HG02798 (cell line): Measurements from ENCODE around the gene ATP13A3.

Source experiments
- ATAC-seq: cut with Tn5 transposase; IDR thresholded peaks from one replicate; pipeline ENCODE4 v1.9.1; 2021; ENCODE audit warnings: mild to moderate bottlenecking; ENCODE audit not compliant: unreplicated experiment, poor library complexity

Gene ATP13A3

GRCh38 chr3:194399166-194399565 lies 87.6 kb downstream of the ATP13A3 start, which contains the start of gene GP5:
Gene GP5, minus strand, starts transcription at chr3:194399266. Its CDS starts 984 bp downstream, at chr3:194398282.
- ATAC-seq, result no peak

GRCh38 chr3:194397757-194398312 lies 89.0 kb downstream of the ATP13A3 start:
- no peak for ATAC-seq

- ATAC-seq, result no peak
These were observed 89.7 kb downstream of the ATP13A3 start for GRCh38 chr3:194396859-194397756.

- no peak for ATAC-seq
These were observed 90.3 kb downstream of the ATP13A3 start for GRCh38 chr3:194396539-194396858.

DNA sequence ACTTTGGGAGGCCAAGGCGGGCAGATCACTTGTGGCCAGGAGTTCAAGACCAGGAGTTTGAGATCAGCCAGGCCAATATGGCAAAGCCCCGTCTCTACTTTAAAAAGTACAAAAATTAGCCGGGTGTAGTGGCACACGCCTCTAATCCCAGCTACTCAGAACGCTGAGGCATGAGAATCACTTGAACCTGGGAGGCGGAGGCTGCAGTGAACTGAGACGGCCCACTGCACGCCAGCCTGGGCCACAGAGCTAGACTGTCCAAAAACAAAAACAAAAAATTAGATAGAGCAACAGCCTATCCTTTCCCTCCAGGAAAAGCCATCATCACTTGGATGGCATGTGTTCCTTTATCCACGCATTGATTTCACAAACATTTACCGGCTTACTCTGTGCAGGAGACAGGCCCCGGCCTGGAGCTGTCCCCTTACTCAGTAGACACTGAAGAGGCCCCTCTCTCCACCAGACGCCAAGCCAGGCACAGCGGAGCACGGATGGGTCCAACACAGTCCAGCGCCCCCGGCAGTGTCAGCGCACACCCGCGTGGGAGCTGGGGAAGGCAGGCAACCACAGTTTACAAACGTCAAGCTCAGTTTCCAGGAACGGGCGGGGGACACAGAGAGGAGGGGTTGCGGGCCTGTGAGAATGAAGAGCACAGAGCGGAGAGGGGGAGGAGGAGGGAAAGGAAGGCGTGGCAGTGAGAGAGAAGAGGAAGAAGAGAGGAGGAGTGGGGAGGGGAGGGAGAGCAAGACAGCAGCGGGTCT lies 90.8 kb downstream of the ATP13A3 start:
- no peak for ATAC-seq

GRCh38 chr3:194395212-194395611 lies 91.6 kb downstream of the ATP13A3 start:
- ATAC-seq, result no peak

GRCh38 chr3:194392576-194392975 lies 94.2 kb downstream of the ATP13A3 start:
- ATAC-seq, result no peak

GRCh38 chr3:194390835-194391234 lies 96.0 kb downstream of the ATP13A3 start:
- ATAC-seq, result no peak

DNA sequence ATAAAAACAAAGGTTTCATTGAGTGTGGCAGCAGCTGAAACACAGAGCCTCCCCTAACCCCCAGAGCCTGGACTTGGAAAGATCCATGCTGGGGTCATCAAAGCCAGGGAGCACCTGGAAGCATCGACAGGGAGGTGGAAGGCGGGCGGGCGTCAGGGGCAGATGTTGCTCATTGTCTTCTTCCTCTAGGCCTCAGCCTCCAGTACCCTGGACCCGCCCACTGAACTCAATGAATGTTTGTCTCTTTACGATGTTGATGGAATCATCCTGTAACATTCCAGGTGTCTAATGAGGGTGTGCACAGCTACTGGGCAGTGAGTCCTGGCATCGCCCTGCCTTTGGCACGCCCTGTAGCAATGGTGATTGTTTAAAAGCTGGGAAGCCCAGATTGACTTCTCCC lies 97.5 kb downstream of the ATP13A3 start:
- no peak for ATAC-seq

DNA sequence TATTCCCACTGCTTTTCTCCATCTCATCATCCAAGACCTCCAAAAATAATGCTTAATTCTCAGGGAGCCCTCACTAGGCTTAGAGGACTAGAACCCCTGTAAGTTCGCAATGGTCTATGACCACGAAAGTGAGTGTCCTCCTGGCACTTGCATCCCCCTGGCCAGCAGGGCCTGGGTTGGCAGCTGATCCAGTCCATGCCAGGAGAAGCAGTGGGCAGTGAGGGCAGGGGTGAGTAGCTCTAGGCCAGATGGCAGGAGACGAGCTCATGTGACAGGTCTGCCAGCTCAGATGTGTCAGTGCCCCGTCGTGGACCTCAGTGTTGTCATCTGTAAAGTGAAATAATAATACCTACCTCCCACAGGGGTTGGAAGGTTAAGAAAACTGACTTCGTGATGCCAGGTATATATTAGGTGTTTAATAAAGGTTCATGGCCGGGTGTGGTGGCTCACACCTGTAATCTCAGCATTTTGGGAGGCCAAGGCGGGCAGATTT lies 98.8 kb downstream of the ATP13A3 start:
- ATAC-seq, result no peak

DNA sequence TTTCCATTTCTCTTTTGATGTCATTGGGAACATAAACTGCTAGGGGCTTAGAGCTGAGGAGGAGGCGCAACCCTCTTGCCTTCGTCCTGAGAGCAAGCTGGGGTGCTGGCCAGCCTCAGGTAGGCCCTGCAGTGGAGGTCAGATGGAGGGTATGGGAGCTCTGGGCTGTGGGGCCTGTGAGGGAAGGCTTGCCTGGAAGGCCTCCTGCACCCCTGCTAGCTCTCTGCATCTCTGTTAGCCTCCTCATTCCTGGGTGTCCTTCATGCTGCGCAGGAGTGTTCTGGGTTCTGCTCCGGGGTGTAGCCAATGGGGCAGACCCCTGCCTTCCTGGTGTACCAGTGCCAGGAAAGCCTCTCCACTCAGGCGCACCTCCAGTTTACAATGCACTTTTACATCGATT lies 99.5 kb downstream of the ATP13A3 start:
- ATAC-seq, result no peak

DNA sequence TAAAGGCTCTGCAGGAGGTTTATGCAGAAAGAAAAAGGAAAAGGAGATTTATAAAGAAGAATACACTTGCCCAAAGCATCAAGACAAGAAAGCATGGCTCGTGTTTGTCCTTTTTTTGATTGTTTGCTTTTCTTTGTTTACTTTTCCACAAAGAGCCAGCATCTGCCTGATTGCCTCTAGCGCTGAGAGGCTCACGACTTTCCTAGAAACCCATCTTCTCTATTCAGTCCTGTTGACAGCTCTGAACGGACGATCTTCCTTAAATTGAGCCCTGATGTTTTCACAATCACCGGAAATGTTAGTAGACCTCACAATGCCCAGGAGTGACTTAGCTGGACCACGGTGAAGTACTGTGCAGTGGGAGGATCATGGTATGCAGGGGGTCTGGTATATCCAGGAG lies 100.2 kb downstream of the ATP13A3 start:
- ATAC-seq, result no peak

GRCh38 chr3:194386066-194386465 lies 100.7 kb downstream of the ATP13A3 start:
- ATAC-seq, result no peak

DNA sequence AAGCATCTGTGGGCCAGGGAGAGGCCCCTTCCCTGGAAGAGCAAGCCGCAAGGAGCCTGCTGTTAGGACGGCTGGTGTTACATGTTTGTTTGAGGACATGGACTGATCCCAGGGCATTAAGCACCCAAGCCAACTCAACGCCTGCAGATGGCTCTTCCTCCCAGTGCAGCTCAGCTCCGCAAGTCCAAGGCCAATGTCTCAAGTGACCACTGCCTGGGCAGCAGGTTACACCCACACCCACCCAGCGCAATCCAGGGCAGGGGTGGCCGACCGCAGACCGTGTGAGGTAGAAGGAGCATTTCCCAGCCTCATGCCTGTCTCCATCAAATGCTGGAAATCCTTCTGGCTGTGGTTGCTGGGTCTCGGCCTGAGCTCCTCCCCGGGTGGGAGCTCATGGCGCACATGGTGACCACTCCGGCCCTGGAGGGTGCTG lies 102.2 kb downstream of the ATP13A3 start:
- ATAC-seq, result no peak

GRCh38 chr3:194384156-194384555 lies 102.6 kb downstream of the ATP13A3 start:
- ATAC-seq, result no peak

- no peak for ATAC-seq
These were observed 103.4 kb downstream of the ATP13A3 start for GRCh38 chr3:194383276-194383940.

DNA sequence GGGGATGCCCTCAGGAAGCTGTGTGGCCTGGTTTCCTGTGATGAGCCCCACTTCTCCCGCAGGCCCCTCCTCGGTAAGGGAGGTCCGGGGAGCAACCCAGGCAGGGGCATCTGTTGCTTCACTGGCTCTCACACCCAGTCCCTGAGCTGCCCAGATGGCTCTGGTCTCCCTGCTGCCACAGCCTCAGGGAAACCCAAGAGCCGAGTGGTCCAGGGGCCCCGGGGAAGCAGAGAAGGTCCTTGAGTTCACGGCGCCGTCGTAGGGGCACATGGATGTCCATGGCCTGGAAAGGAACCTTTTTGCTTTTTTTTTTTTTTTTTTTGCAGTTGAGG lies 103.9 kb downstream of the ATP13A3 start:
- no peak for ATAC-seq

DNA sequence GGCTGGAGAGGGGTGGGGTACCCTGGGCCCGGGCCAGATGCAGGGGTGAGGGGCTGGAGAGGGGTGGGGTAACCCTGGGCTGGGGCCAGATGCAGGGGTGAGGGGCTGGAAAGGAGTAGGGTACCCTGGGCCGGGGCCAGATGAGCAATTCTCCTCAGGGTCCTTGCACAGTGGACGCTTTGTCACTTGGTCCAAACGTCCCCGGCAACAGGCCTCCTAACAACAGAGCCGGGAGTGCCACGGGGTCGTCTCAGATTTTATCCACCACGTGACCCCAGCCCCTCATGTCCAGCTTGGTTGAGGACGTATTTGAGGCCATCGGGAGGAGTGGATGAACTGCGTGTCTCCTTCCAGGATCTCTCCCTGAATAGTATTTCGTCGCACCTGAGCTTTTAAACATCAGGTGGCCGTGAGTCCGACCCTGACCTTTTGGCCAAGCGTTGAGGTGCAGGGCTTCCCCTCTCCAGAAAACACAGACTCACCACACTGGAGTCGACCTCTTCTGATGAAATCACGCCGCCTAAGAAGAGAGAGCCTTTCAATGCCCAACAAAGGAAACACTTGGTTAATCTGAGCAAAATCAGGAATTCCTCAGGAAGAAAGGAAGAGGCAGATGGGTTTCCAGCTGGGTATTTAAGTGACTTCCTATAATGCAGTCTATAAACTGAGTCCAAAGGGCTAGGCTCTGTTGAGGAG lies 104.5 kb downstream of the ATP13A3 start:
- ATAC-seq, result no peak

DNA sequence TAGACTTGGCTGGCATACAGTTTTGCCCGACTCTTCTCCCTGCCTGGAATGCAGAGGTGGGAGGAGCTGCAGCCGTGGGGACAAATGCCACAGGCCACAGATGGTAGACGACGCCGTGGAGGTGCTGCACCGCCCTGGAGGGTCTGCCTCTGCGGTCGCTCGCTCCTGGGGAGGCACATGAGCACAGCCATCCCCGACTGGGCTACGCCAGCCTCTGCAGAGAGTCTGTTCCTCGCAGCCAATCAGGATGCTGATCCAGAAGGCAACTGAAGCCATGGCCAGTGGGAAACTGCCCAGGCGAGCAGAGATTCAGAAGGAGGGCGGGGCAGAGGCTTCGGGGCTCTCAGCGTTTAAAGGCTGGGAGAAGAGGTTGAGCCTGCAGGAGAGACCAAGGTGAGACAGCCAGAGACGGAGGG lies 105.3 kb downstream of the ATP13A3 start:
- ATAC-seq, result no peak

- no peak for ATAC-seq
These were observed 106.5 kb downstream of the ATP13A3 start for GRCh38 chr3:194380326-194380725.
